K562 (cell line): ENCODE data around the gene UBE2O.

Source experiments
- CCAR2 ChIP-seq: fragments of 200-400 bp; formaldehyde crosslinking; IDR thresholded peaks from 2 replicates; pipeline ENCODE4 v1.6.1; 2017; ENCODE audit warnings: mild to moderate bottlenecking, low read depth, low read length
- CTCF ChIP-seq, 3 experiments: IDR thresholded peaks in 2 of 3; conservative IDR thresholded peaks in 1 of 3; 2 replicates each; pipeline ENCODE4 v1.5.1; 2011 to 2012; ENCODE audit warnings: low read length in 3 of 3, mild to moderate bottlenecking in 3 of 3, control low read depth in 2 of 3, improper control_type of control experiment in 1 of 3, inconsistent platforms in 1 of 3, low read depth in 1 of 3, mixed read lengths in 1 of 3, moderate library complexity in 1 of 3; ENCODE audit not compliant: insufficient read depth in 2 of 3
- FOSL1 ChIP-seq: fragments of 200-800 bp; sonication (Bioruptor generic); conservative IDR thresholded peaks from 2 replicates; pipeline ENCODE4 v1.6.1; 2016; ENCODE audit warnings: missing genetic modification characterization, missing compliant biosample characterization
- GTF3C2 ChIP-seq: IDR thresholded peaks from 3 replicates; pipeline ENCODE4 v1.6.1; 2011; ENCODE audit warnings: borderline replicate concordance, mild to moderate bottlenecking, moderate library complexity; ENCODE audit not compliant: insufficient read length; ENCODE audit errors: extremely low read depth
- ZBTB17 ChIP-seq: fragments of 450-650 bp; formaldehyde crosslinking; IDR thresholded peaks from 2 replicates; pipeline ENCODE4 v1.4.0; 2020; ENCODE audit warnings: mild to moderate bottlenecking
- TF ChIP-seq, protein P1 (sequence below): sonication (generic); formaldehyde crosslinking; IDR thresholded peaks from 2 replicates; pipeline ENCODE4 v1.8.1; 2022; ENCODE audit warnings: missing genetic modification reagents

DNA sequence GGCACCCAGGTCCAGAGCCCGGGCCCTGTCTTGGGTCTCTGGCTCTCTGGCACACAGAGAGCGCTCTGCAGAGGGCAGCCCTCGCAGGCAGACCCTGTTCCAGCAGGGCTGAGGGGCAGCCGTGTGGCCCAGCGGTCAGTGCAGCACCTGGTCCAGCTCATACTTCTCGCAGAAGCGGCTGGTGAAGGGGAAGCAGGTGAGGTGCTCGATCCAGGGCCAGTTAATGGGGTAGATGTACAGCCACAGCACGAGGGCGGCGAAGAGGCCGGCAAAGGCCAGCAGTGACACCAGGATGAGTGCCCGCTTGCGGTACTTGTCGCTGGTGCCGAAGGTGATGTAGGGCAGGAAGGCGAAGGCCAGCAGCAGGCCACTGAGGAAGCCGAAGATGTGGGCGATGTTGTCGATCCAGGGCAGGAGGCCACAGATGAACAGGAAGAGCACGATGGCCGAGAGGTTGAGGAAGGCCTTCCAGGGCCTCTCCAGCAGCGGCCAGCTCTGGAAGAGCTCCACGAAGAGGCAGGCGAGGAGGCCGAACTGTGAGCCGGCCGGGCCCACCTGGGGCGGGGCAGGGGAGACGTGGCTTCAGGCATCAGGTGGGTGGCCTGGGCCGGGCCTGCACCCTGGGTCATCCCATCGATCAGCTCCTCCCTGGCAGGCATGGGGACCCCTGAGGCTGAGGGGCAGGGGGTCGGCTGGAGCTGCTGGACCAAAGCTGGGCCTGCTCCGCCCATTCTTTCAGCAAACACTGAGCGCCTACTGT, 18.7 kb upstream of the UBE2O start:
- TF ChIP-seq, protein P1, sequence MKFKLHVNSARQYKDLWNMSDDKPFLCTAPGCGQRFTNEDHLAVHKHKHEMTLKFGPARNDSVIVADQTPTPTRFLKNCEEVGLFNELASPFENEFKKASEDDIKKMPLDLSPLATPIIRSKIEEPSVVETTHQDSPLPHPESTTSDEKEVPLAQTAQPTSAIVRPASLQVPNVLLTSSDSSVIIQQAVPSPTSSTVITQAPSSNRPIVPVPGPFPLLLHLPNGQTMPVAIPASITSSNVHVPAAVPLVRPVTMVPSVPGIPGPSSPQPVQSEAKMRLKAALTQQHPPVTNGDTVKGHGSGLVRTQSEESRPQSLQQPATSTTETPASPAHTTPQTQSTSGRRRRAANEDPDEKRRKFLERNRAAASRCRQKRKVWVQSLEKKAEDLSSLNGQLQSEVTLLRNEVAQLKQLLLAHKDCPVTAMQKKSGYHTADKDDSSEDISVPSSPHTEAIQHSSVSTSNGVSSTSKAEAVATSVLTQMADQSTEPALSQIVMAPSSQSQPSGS (CRISPR knock-in tag): no peak
- TF ChIP-seq CTCF (IDR thresholded peaks at IDR 0.05 in 2 of 3, conservative IDR thresholded peaks at IDR 0.05 in 1 of 3; ENCODE audit: insufficient read depth in 2 of 3, low read depth in 1 of 3, low read length in 3 of 3): no peak
- no peak for TF ChIP-seq FOSL1 (tag)
- no peak for TF ChIP-seq CCAR2
- TF ChIP-seq ZBTB17 (CRISPR knock-in tag): no peak
- TF ChIP-seq GTF3C2: no peak
